H1 (cell line): Measurements from ENCODE around the gene BLOC1S1. TPM values are rescaled to one million over a fixed set of nuclear protein-coding genes. Genes with fewer than 3 reads are reported as not detected.

Source experiments
- CTCF ChIA-PET: fragments of 300-600 bp; sonication (Branson Sonifier 250); formaldehyde crosslinking; loops from one replicate; lab custom pipeline; 2021; ENCODE audit not compliant: partially characterized antibody; lab: Charles Lee
- POLR2A ChIA-PET: fragments of 300-600 bp; sonication (Branson Sonifier 250); formaldehyde crosslinking; loops from one replicate; lab custom pipeline; 2021; ENCODE audit warnings: inconsistent platforms; ENCODE audit not compliant: partially characterized antibody; lab: Charles Lee
- DNase-seq, 2 experiments: peaks; one replicate each; pipeline versions ENCODE4 v3.0.0 to v3.0.0-alpha.2; 2010 to 2022; ENCODE audit warnings: low spot score in 2 of 2, low read depth in 1 of 2, mixed read lengths in 1 of 2
- FAIRE-seq: peaks from 2 replicates; lab custom pipeline; 2011; peaks lifted over from hg19 to GRCh38; lab: Jason Lieb, UNC
- H2AFZ ChIP-seq: 2 replicates; pipeline ENCODE4 v1.8.1; 2012; ENCODE audit warnings: low read length, inconsistent platforms
- H2AK5ac ChIP-seq: 2 replicates; pipeline ENCODE4 v1.6.1; 2013; ENCODE audit warnings: low read depth, low read length
- H2BK120ac ChIP-seq: replicated peaks from 2 replicates; pipeline ENCODE3; 2013; ENCODE audit warnings: low read depth, low read length, inconsistent platforms
- H2BK12ac ChIP-seq: 2 replicates; pipeline ENCODE4 v1.6.1; 2013; ENCODE audit warnings: low read depth, low read length
- H2BK15ac ChIP-seq: 2 replicates; pipeline ENCODE4 v1.6.1; 2013; ENCODE audit warnings: low read length
- H2BK20ac ChIP-seq: 2 replicates; pipeline ENCODE4 v1.6.1; 2013; ENCODE audit warnings: low read length
- H2BK5ac ChIP-seq: 2 replicates; pipeline ENCODE4 v1.6.1; 2013; ENCODE audit warnings: low read depth, low read length
- H3K14ac ChIP-seq: 2 replicates; pipeline ENCODE4 v1.6.1; 2013; ENCODE audit warnings: inconsistent platforms; ENCODE audit not compliant: insufficient read length
- H3K18ac ChIP-seq: 2 replicates; pipeline ENCODE4 v1.6.1; 2013; ENCODE audit warnings: low read length; ENCODE audit errors: extremely low read depth
- H3K23ac ChIP-seq: 2 replicates; pipeline ENCODE4 v1.6.1; 2013; ENCODE audit warnings: inconsistent platforms; ENCODE audit not compliant: insufficient read length
- H3K23me2 ChIP-seq: 2 replicates; pipeline ENCODE4 v1.6.1; 2013; ENCODE audit warnings: low read depth, low read length
- H3K27ac ChIP-seq: 2 replicates; pipeline ENCODE4 v1.6.1; 2011; ENCODE audit warnings: low read depth, low read length, inconsistent platforms
- H3K27me3 ChIP-seq, 4 experiments: replicated peaks in 1 of 4; 1 replicate in 1 of 4; 2 replicates in 3 of 4; pipeline versions ENCODE4 v1.6.1 to v1.8.1; 2011 to 2013; ENCODE audit warnings: low read length in 3 of 4, mild to moderate bottlenecking in 3 of 4, inconsistent platforms in 2 of 4, mixed read lengths in 2 of 4, moderate library complexity in 1 of 4; ENCODE audit not compliant: control insufficient read depth in 3 of 4, insufficient read depth in 3 of 4; ENCODE audit errors: extremely low read depth in 1 of 4
- H3K36me3 ChIP-seq, 4 experiments: 2 replicates each; pipeline versions ENCODE4 v1.6.1 to v1.8.1; 2011 to 2013; ENCODE audit warnings: mild to moderate bottlenecking in 4 of 4, low read length in 3 of 4, moderate library complexity in 2 of 4, control low read depth in 1 of 4, inconsistent platforms in 1 of 4; ENCODE audit not compliant: insufficient read depth in 4 of 4, control insufficient read depth in 2 of 4
- H3K4ac ChIP-seq: replicated peaks from 2 replicates; pipeline ENCODE3; 2013; ENCODE audit warnings: low read length, low read depth, mixed read lengths, inconsistent platforms; ENCODE audit not compliant: insufficient read length
- H3K4me1 ChIP-seq, 4 experiments: replicated peaks in 1 of 4; 1 replicate in 1 of 4; 2 replicates in 3 of 4; pipeline versions ENCODE4 v1.6.1 to v1.8.1; 2011 to 2013; ENCODE audit warnings: low read length in 3 of 4, inconsistent platforms in 2 of 4, mixed read lengths in 1 of 4; ENCODE audit not compliant: insufficient read depth in 4 of 4, control insufficient read depth in 3 of 4
- H3K4me2 ChIP-seq, 2 experiments: 2 replicates each; pipeline versions ENCODE4 v1.6.1 to v1.8.1; 2011 to 2013; ENCODE audit warnings: low read depth in 2 of 2, low read length in 2 of 2, control low read depth in 1 of 2, inconsistent platforms in 1 of 2, mild to moderate bottlenecking in 1 of 2; ENCODE audit not compliant: insufficient read depth in 1 of 2
- H3K4me3 ChIP-seq, 4 experiments: fragments of 200-600, 300-600 bp in 1 of 4; sonication (generic), shearing (Covaris generic), sonication (Bioruptor Twin) in 1 of 4; 2 replicates each; pipeline versions ENCODE4 v1.5.1 to v1.8.1; 2011 to 2016; ENCODE audit warnings: low read length in 4 of 4, low read depth in 3 of 4, control low read depth in 2 of 4, inconsistent platforms in 2 of 4, mild to moderate bottlenecking in 2 of 4, mixed read lengths in 1 of 4, moderate library complexity in 1 of 4; ENCODE audit not compliant: insufficient read depth in 2 of 4; ENCODE audit errors: extremely low read depth in 1 of 4
- H3K56ac ChIP-seq: replicated peaks from 2 replicates; pipeline ENCODE3; 2013; ENCODE audit warnings: low read depth, mild to moderate bottlenecking, mixed read lengths, low read length, inconsistent platforms; ENCODE audit not compliant: insufficient read length
- H3K79me1 ChIP-seq: 2 replicates; pipeline ENCODE4 v1.6.1; 2013; ENCODE audit warnings: low read depth, low read length, control low read depth
- H3K79me2 ChIP-seq, 2 experiments: 2 replicates each; pipeline versions ENCODE4 v1.6.1 to v1.8.1; 2012 to 2013; ENCODE audit warnings: low read length in 2 of 2, mild to moderate bottlenecking in 2 of 2, inconsistent platforms in 1 of 2; ENCODE audit not compliant: insufficient read depth in 2 of 2, control insufficient read depth in 1 of 2
- H3K9ac ChIP-seq, 4 experiments: replicated peaks in 1 of 4; 1 replicate in 1 of 4; 2 replicates in 3 of 4; pipeline versions ENCODE4 v1.6.1 to v1.8.1; 2011 to 2013; ENCODE audit warnings: low read depth in 3 of 4, low read length in 3 of 4, control low read depth in 2 of 4, mild to moderate bottlenecking in 2 of 4, moderate library complexity in 2 of 4, inconsistent platforms in 1 of 4; ENCODE audit errors: extremely low read depth in 1 of 4
- H3K9me3 ChIP-seq, 2 experiments: 2 replicates each; pipeline versions ENCODE4 v1.6.1 to v1.8.1; 2012 to 2013; ENCODE audit warnings: mild to moderate bottlenecking in 2 of 2, moderate library complexity in 2 of 2, control low read depth in 1 of 2, inconsistent platforms in 1 of 2, low read depth in 1 of 2, low read length in 1 of 2, mixed read lengths in 1 of 2; ENCODE audit not compliant: insufficient read depth in 2 of 2
- H4K20me1 ChIP-seq, 2 experiments: replicated peaks in 1 of 2; 2 replicates each; pipeline versions ENCODE3 to v1.8.1; 2011 to 2013; ENCODE audit warnings: inconsistent platforms in 2 of 2, low read length in 2 of 2, mild to moderate bottlenecking in 1 of 2; ENCODE audit not compliant: insufficient read depth in 2 of 2, control insufficient read depth in 1 of 2
- H4K5ac ChIP-seq: 2 replicates; pipeline ENCODE4 v1.6.1; 2013; ENCODE audit warnings: low read length, low read depth, mixed read lengths, inconsistent platforms; ENCODE audit not compliant: insufficient read length
- H4K8ac ChIP-seq: 2 replicates; pipeline ENCODE4 v1.8.0; 2013; ENCODE audit warnings: mild to moderate bottlenecking, moderate library complexity, low read length, inconsistent platforms; ENCODE audit not compliant: insufficient read depth; ENCODE audit errors: extremely low read depth
- H4K91ac ChIP-seq: replicated peaks from 2 replicates; pipeline ENCODE3; 2013; ENCODE audit warnings: low read length, mixed read lengths, inconsistent platforms; ENCODE audit not compliant: insufficient read length
- BACH1 ChIP-seq: IDR thresholded peaks from 2 replicates; pipeline ENCODE4 v1.6.1; 2012; ENCODE audit warnings: low read length, improper control_type of control experiment
- EGR1 ChIP-seq: IDR thresholded peaks from 2 replicates; pipeline ENCODE4 v1.6.1; 2011; ENCODE audit warnings: low read depth, low read length, borderline replicate concordance
- GTF2F1 ChIP-seq: IDR thresholded peaks from 2 replicates; pipeline ENCODE4 v1.6.1; 2012; ENCODE audit warnings: low read depth, low read length, improper control_type of control experiment, borderline replicate concordance
- HDAC2 ChIP-seq, 2 experiments: fragments of 300-600 bp in 1 of 2; sonication (generic) in 1 of 2; IDR thresholded peaks; 2 replicates each; pipeline ENCODE4 v1.6.1; 2011 to 2012; ENCODE audit warnings: low read depth in 2 of 2, low read length in 2 of 2, mild to moderate bottlenecking in 2 of 2, moderate library complexity in 2 of 2, borderline replicate concordance in 1 of 2, inconsistent platforms in 1 of 2
- JUN ChIP-seq: IDR thresholded peaks from 2 replicates; pipeline ENCODE4 v1.6.1; 2011; ENCODE audit warnings: low read depth, mild to moderate bottlenecking, improper control_type of control experiment, low read length
- NANOG ChIP-seq: IDR thresholded peaks from 2 replicates; pipeline ENCODE4 v1.6.1; 2011; ENCODE audit warnings: low read length, low read depth, mild to moderate bottlenecking, inconsistent platforms; ENCODE audit not compliant: insufficient read depth, poor library complexity, severe bottlenecking
- RAD21 ChIP-seq, 2 experiments: IDR thresholded peaks in 1 of 2; conservative IDR thresholded peaks in 1 of 2; 2 replicates each; pipeline ENCODE4 v1.6.1; 2011; ENCODE audit warnings: low read depth in 2 of 2, low read length in 2 of 2, improper control_type of control experiment in 1 of 2, inconsistent platforms in 1 of 2, mild to moderate bottlenecking in 1 of 2, moderate library complexity in 1 of 2
- RNF2 ChIP-seq: fragments of 200-900, 300-1000 bp; sonication (generic); IDR thresholded peaks from 2 replicates; pipeline ENCODE4 v1.7.1; 2016; ENCODE audit warnings: borderline replicate concordance, low read depth, mild to moderate bottlenecking, antibody characterized with exemption, low read length; ENCODE audit not compliant: poor library complexity, severe bottlenecking; ENCODE audit errors: missing control alignments
- SIX5 ChIP-seq: IDR thresholded peaks from 2 replicates; pipeline ENCODE4 v1.6.1; 2011; ENCODE audit warnings: mild to moderate bottlenecking, low read depth, low read length
- SP4 ChIP-seq: IDR thresholded peaks from 2 replicates; pipeline ENCODE4 v1.6.1; 2012; ENCODE audit warnings: low read length, inconsistent platforms
- WGBS, 2 experiments: shearing (Covaris generic) in 1 of 2; methylation state at CpG; one replicate each; pipeline versions ENCODE4 v1.1.6 to v1.1.7; 2013 to 2015; ENCODE audit warnings: low lambda C conversion rate in 2 of 2, mixed read lengths in 2 of 2, inconsistent platforms in 1 of 2, low coverage in 1 of 2, missing lambda C conversion rate in 1 of 2; ENCODE audit not compliant: insufficient replicate concordance in 2 of 2, insufficient coverage in 1 of 2, insufficient read length in 1 of 2; ENCODE audit errors: extremely low coverage in 1 of 2, missing lambda C conversion rate in 1 of 2; 5-methylcytosine and 5-hydroxymethylcytosine counted together
- polyA plus RNA-seq, 7 experiments: library from polyadenylated mRNA; depleted of rRNA in 3 of 7; stranded (reverse) in 5 of 7; unstranded in 2 of 7; fragments of >200 nt in 5 of 7; fragments of 200-250 nt in 2 of 7; gene quantifications; 1 replicate in 5 of 7; 2 replicates in 1 of 7; 4 replicates in 1 of 7; pipeline versions ENCODE4 v1.2.1 to v1.2.3, GENCODE V29; 2011 to 2013; ENCODE audit warnings: missing spikeins in 2 of 7, mixed read lengths in 2 of 7
- total RNA-seq: library from RNA; stranded (reverse); fragmentation: NEBNext Ultra II Directional; extraction: Animal tissue kit (Norgen Biotek cat#: 25700); gene quantifications from 2 replicates; pipeline ENCODE4 v1.2.1, GENCODE V29; 2021
- TF ChIP-seq, protein P1 (sequence below): IDR thresholded peaks from 2 replicates; pipeline ENCODE4 v1.6.1; 2011; ENCODE audit warnings: low read length, improper control_type of control experiment

Gene BLOC1S1
- total and polyA plus RNA-seq, 2 of the 8 experiments (the other 6 are each of a cell fraction or from before 2014, with no cell fraction given), result 91.1 to 185 TPM

DNA sequence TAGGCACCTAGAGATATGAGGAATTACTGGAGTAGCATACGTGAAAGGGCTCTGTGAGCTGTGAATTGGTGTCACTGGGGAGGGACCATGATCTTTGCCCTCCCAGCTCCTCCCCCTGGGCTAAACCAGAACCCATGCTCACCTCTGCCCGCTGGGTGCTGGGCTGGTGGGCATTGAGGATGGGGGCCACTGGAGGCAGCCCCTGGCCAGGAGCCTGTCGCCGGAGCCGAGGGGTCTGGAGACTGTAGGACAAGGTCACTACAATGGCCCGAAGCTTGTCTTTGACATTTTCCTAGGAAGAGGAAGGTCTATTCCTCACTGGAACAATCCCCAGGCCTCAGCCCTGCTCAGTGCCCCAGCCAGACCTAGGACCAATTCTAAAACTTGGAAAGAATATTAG lies 19.7 kb upstream of the BLOC1S1 start:
- Histone ChIP-seq H3K9me3 (no peaks in the 10 kb centered on the region), H4K91ac (no peak overlapping the region), H2AFZ (no peak overlapping the region), H3K14ac (no peak overlapping the region), H3K4me2 (no peak overlapping the region), H2BK12ac (no peak overlapping the region), H3K4me1 (no peaks in the 10 kb centered on the region), H3K23ac (no peak overlapping the region), H3K4ac (no peak overlapping the region), H3K36me3 (peaks cover 7 to 52% (median 15%) of the 10 kb centered on the region in 4 experiments; a peak in 7 of 8 replicates), H4K5ac (no peak overlapping the region), H3K4me3 (no peak overlapping the region), H3K27me3 (no peaks in the 10 kb centered on the region), H4K20me1 (peaks cover 0 to 4% of the 10 kb centered on the region in 2 experiments), H4K8ac (no peak overlapping the region), H3K23me2 (no peaks in the 10 kb centered on the region), H3K56ac (no peak overlapping the region), H3K27ac (no peak overlapping the region), H3K79me1 (peaks cover under 1% of the 10 kb centered on the region), H2BK20ac (no peak overlapping the region), H3K9ac (no peak overlapping the region), H3K18ac (no peak overlapping the region), H3K79me2 (no peaks in the 10 kb centered on the region; a peak in 1 of 4 replicates), H2AK5ac (no peak overlapping the region), H2BK5ac (no peak overlapping the region; the same call in 1 of the 2 replicates), H2BK120ac (no peak overlapping the region), H2BK15ac (no peak overlapping the region)
- POLR2A ChIA-PET, result interaction anchor here (1.3 to 1.9 kb wide), 5 partner anchors 10 to 33 kb away, joined by 4 to 8 read pairs (median 8); partner anchors contain the start of genes CD63 and ITGA7
- FAIRE-seq, result no peak
- 90% methylated on average over 6 of the region's 6 CpGs; no CpG with 5 or more reads in 1 of the 2 experiments for WGBS, 2 experiments
- DNase-seq, result no peak
- CTCF ChIA-PET, result interaction anchor here (1.0 to 5.9 kb wide), 6 partner anchors 10 to 42 kb away, joined by 4 to 36 read pairs (median 11); partner anchors contain the start of genes ITGA7 and RDH5
- TF ChIP-seq RNF2 (no peak), SP4 (no peak), RAD21 (IDR thresholded peaks at IDR 0.05 in 1 of 2, conservative IDR thresholded peaks at IDR 0.05 in 1 of 2; ENCODE audit: low read depth in 2 of 2, low read length in 2 of 2) (no peak), SIX5 (no peak), HDAC2 (IDR thresholded peaks at IDR 0.05; ENCODE audit: borderline replicate concordance in 1 of 2, low read depth in 2 of 2, low read length in 2 of 2) (no peak), GTF2F1 (no peak), NANOG (no peak), EGR1 (no peak), JUN (no peak), BACH1 (no peak)
- TF ChIP-seq, protein P1, sequence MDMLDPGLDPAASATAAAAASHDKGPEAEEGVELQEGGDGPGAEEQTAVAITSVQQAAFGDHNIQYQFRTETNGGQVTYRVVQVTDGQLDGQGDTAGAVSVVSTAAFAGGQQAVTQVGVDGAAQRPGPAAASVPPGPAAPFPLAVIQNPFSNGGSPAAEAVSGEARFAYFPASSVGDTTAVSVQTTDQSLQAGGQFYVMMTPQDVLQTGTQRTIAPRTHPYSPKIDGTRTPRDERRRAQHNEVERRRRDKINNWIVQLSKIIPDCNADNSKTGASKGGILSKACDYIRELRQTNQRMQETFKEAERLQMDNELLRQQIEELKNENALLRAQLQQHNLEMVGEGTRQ, result no peak
